OCI-LY7 (cell line): Measurements from ENCODE around the gene LAMTOR2. TPM values are rescaled to one million over a fixed set of nuclear protein-coding genes. Genes with fewer than 3 reads are reported as not detected.

Experiments used
- BruUV-seq: library from RNA; stranded (reverse); fragments of 400-500 nt; replicated peaks from 2 replicates; lab custom pipeline; 2021; lab: Mats Ljungman, UMichigan
- CTCF ChIA-PET: fragments of 300-600 bp; sonication (Branson Sonifier 250); formaldehyde crosslinking; loops from one replicate; lab custom pipeline; 2022; ENCODE audit warnings: antibody characterized with exemption; ENCODE audit not compliant: unreplicated experiment; lab: Charles Lee
- POLR2A ChIA-PET: fragments of 300-600 bp; sonication (Branson Sonifier 250); formaldehyde crosslinking; loops from one replicate; lab custom pipeline; 2022; ENCODE audit warnings: antibody characterized with exemption; lab: Charles Lee
- DNase-seq: peaks from one replicate; pipeline ENCODE4 v3.0.0-alpha.2; 2015; ENCODE audit warnings: low spot score
- H2AFZ ChIP-seq: fragments of 200-600 bp; sonication (generic), shearing (Covaris generic); 2 replicates; pipeline ENCODE4 v1.6.1; 2014; ENCODE audit warnings: mild to moderate bottlenecking, antibody characterized with exemption, low read length, moderate library complexity
- H3K27ac ChIP-seq: fragments of 200-600 bp; sonication (generic); 2 replicates; pipeline ENCODE4 v1.5.1; 2014; ENCODE audit warnings: mixed run types, low read depth, mild to moderate bottlenecking, moderate library complexity, low read length, inconsistent platforms; ENCODE audit not compliant: poor library complexity, severe bottlenecking
- H3K36me3 ChIP-seq: fragments of 200-600 bp; sonication (generic); 2 replicates; pipeline ENCODE4 v1.6.1; 2014; ENCODE audit warnings: mild to moderate bottlenecking, antibody characterized with exemption, low read length, moderate library complexity, mixed read lengths; ENCODE audit not compliant: insufficient read depth
- H3K4me1 ChIP-seq: fragments of 200-600 bp; sonication (generic); 2 replicates; pipeline ENCODE4 v1.5.1; 2014; ENCODE audit warnings: mild to moderate bottlenecking, low read length; ENCODE audit not compliant: insufficient read depth, poor library complexity, severe bottlenecking
- H3K4me2 ChIP-seq: fragments of 200-600 bp; sonication (generic); 2 replicates; pipeline ENCODE4 v1.6.1; 2014; ENCODE audit warnings: mild to moderate bottlenecking, low read length
- H3K4me3 ChIP-seq: fragments of 200-600 bp; sonication (generic); 2 replicates; pipeline ENCODE4 v1.5.1; 2014; ENCODE audit warnings: mild to moderate bottlenecking, low read depth, low read length; ENCODE audit not compliant: poor library complexity, severe bottlenecking
- H3K79me2 ChIP-seq: fragments of 200-600 bp; sonication (generic); 2 replicates; pipeline ENCODE4 v1.6.1; 2016; ENCODE audit warnings: low read depth, mild to moderate bottlenecking, low read length, moderate library complexity, mixed read lengths; ENCODE audit not compliant: insufficient read depth
- H3K9me2 ChIP-seq: fragments of 200-600 bp; sonication (generic); 2 replicates; pipeline ENCODE4 v1.6.1; 2016; ENCODE audit warnings: mild to moderate bottlenecking, low read length, mixed read lengths; ENCODE audit not compliant: insufficient read depth
- H3K9me3 ChIP-seq: fragments of 200-600 bp; sonication (generic); 2 replicates; pipeline ENCODE4 v1.6.1; 2014; ENCODE audit warnings: mild to moderate bottlenecking, mixed run types, low read length, mixed read lengths
- H4K20me1 ChIP-seq: fragments of 200-600 bp; sonication (generic); 2 replicates; pipeline ENCODE4 v1.6.1; 2014; ENCODE audit warnings: mild to moderate bottlenecking, antibody characterized with exemption, low read length, moderate library complexity, mixed read lengths; ENCODE audit not compliant: insufficient read depth
- CTCF ChIP-seq: fragments of 200-600 bp; sonication (generic); conservative IDR thresholded peaks from 2 replicates; pipeline ENCODE4 v1.5.1; 2014; ENCODE audit warnings: mild to moderate bottlenecking, antibody characterized with exemption, low read length, moderate library complexity, mixed read lengths
- EZH2phosphoT487 ChIP-seq: fragments of 200-600 bp; sonication (generic); IDR thresholded peaks from 2 replicates; pipeline ENCODE4 v1.6.1; 2018; ENCODE audit warnings: low read depth, borderline replicate concordance, mild to moderate bottlenecking, mixed run types, antibody characterized with exemption, low read length, moderate library complexity, mixed read lengths
- intact Hi-C: fragments of 100-400 bp; cut with micrococcal nuclease; formaldehyde crosslinking; loops from one replicate; pipeline ENCODE4 v1.10.0; 2022; ENCODE audit not compliant: unreplicated experiment
- total RNA-seq, 2 experiments: library from RNA; depleted of rRNA in 1 of 2; stranded (reverse); fragments of >200 nt in 1 of 2; shearing (Covaris generic) in 1 of 2; gene quantifications; 2 replicates each; pipeline ENCODE4 v1.2.3, GENCODE V29; 2014 to 2022

Gene LAMTOR2
- total RNA-seq, 2 experiments from 2014 or later: 55.2 to 71.3 TPM

DNA sequence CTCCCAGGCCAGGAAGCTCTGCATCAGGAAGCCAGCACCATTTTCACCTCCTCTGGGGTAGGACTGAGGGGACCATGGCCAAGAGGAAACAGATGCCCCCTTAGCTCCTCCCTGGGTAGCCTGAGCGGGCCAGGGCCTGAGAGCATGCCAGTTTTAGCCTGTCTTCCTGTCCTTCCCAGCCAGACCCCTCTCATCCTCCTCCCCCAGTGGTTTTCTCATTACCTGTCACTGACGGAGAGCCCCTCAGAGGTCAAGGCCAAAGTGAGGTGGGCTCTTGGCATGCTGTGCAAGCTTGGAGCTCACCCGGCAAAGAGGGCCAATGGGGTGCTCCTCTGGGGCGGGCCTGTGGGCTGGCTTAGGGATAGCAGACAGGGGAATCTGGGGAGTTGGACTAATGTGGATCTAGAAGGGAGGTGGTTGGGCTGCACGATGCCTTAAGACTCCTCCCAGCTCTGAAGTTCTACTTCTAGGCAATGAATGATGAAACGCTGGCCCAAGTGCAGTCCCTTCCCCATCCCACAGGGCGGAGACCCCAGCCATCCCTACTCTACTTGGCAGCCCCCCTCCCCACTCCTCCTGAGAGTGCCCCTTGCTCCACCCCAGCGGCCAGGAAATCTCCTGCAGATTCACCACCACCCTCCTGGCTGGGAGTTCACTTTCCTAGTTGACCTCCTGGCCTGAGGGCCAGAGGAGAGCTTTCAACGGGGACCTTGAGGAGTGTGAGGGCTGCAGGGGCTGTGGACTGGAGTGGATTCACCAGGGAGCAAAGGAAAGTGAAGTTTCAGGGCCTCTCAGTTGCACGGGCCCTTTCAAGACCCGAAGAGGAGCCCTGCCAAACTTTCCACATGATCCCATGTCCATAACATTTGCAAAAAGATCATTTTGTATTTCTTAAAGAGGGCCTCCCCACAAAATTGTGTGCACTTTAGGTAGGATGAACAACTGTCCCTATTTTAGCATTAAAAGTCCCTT is 50.6 kb downstream of the LAMTOR2 start:
- no peaks in the 10 kb centered on the region for H3K79me2 ChIP-seq
- POLR2A ChIA-PET: no interaction called here
- no peaks in the 10 kb centered on the region for H3K9me3 ChIP-seq
- no peak overlapping the region for H3K4me3 ChIP-seq
- DNase-seq: no peak
- H3K9me2 ChIP-seq: no peaks in the 10 kb centered on the region
- CTCF ChIA-PET: interaction anchor here (1.7 kb wide), 1 partner anchor 24 kb away, joined by 3 read pairs; no protein-coding TSS in a partner anchor
- no peaks in the 10 kb centered on the region for H4K20me1 ChIP-seq
- TF ChIP-seq CTCF (no peak), EZH2phosphoT487 (no peak)
- H3K4me1 ChIP-seq: peaks cover 11% of the 10 kb centered on the region
- BruUV-seq: no TSS peak
- peak overlapping the region; percentile 17; the same call in 1 of the 2 replicates for H3K4me2 ChIP-seq
- H3K27ac ChIP-seq: no peak overlapping the region
- no peak overlapping the region for H2AFZ ChIP-seq
- intact Hi-C loops: no loop called here
- H3K36me3 ChIP-seq: no peaks in the 10 kb centered on the region

GRCh38 chr1:156106624-156107488 is 52.3 kb downstream of the LAMTOR2 start:
- Histone ChIP-seq H3K4me3 (no peak overlapping the region), H2AFZ (no peak overlapping the region), H3K27ac (no peak overlapping the region), H3K36me3 (no peaks in the 10 kb centered on the region), H3K4me1 (peaks cover 11% of the 10 kb centered on the region), H3K9me2 (no peaks in the 10 kb centered on the region), H4K20me1 (no peaks in the 10 kb centered on the region), H3K79me2 (no peaks in the 10 kb centered on the region), H3K9me3 (no peaks in the 10 kb centered on the region), H3K4me2 (no peak overlapping the region)
- POLR2A ChIA-PET: interaction anchor here (0.6 kb wide), 1 partner anchor 15 kb away, joined by 4 read pairs; no protein-coding TSS in a partner anchor
- intact Hi-C loops: no loop called here
- DNase-seq: no peak
- CTCF ChIA-PET: no interaction called here
- BruUV-seq: no TSS peak
- no peak for TF ChIP-seq EZH2phosphoT487
- no peak for TF ChIP-seq CTCF
